ENCODE measurements around the gene EDC3. TPM values are rescaled to one million over a fixed set of nuclear protein-coding genes. Genes with fewer than 3 reads are reported as not detected.

EDC3 gene
- total and polyA plus RNA-seq, 2 experiments from 2014 or later = 13.8 to 26.5 TPM

DNA sequence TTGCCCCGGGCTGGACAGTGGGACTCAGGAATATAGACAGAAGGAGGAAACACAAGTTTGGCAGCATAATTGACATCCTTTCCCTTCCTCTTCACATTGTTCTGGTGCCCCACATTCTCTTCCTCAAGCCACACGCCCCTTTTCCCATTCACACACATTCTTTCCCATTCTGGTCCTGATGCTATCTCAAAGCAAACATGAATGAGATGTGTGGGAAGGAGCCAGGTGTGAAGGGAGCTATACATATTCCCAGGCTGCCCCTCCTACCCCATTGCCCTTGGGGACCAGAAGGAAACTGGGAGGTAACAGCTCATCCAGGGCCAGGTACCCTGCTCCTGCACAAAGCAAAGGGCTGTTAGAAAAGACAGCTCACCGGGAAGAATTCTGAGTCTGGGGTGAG is 103.6 kb downstream of the EDC3 start:
- no peak for DNase-seq (ENCODE audit: low spot score)
- Histone ChIP-seq H3K27ac (ENCODE audit: low read depth) (no peak overlapping the region), H3K79me2 (replicated peaks; ENCODE audit: insufficient read depth) (no peaks in the 10 kb centered on the region), H3K27me3 (ENCODE audit: insufficient read depth) (no peaks in the 10 kb centered on the region), H4K20me1 (replicated peaks; ENCODE audit: insufficient read depth) (peaks cover 22% of the 10 kb centered on the region), H3K4me3 (no peak overlapping the region), H2AFZ (no peak overlapping the region), H3F3A (replicated peaks; ENCODE audit: low read depth) (peaks cover 24% of the 10 kb centered on the region), H3K36me3 (ENCODE audit: insufficient read depth) (peaks cover 26% of the 10 kb centered on the region), H3K4me1 (ENCODE audit: insufficient read depth) (peaks cover 16% of the 10 kb centered on the region), H3K9me2 (ENCODE audit: insufficient read depth) (no peaks in the 10 kb centered on the region), H3K4me2 (no peak overlapping the region)
- Mint-ChIP-seq H3K4me3 (no peak overlapping the region), H3K36me3 (ENCODE audit: low read depth) (peaks cover 72% of the 10 kb centered on the region), H3K27me3 (ENCODE audit: insufficient read depth, low read depth, poor library complexity) (peaks cover 3% of the 10 kb centered on the region), H3K4me1 (peaks cover 18% of the 10 kb centered on the region), H3K27ac (no peak overlapping the region), H3K9me3 (no peaks in the 10 kb centered on the region)
- ATAC-seq = no peak
- no peak for TF ChIP-seq POLR2AphosphoS5 (IDR thresholded peaks at IDR 0.05; ENCODE audit: low read depth)
- TF ChIP-seq, protein P1, sequence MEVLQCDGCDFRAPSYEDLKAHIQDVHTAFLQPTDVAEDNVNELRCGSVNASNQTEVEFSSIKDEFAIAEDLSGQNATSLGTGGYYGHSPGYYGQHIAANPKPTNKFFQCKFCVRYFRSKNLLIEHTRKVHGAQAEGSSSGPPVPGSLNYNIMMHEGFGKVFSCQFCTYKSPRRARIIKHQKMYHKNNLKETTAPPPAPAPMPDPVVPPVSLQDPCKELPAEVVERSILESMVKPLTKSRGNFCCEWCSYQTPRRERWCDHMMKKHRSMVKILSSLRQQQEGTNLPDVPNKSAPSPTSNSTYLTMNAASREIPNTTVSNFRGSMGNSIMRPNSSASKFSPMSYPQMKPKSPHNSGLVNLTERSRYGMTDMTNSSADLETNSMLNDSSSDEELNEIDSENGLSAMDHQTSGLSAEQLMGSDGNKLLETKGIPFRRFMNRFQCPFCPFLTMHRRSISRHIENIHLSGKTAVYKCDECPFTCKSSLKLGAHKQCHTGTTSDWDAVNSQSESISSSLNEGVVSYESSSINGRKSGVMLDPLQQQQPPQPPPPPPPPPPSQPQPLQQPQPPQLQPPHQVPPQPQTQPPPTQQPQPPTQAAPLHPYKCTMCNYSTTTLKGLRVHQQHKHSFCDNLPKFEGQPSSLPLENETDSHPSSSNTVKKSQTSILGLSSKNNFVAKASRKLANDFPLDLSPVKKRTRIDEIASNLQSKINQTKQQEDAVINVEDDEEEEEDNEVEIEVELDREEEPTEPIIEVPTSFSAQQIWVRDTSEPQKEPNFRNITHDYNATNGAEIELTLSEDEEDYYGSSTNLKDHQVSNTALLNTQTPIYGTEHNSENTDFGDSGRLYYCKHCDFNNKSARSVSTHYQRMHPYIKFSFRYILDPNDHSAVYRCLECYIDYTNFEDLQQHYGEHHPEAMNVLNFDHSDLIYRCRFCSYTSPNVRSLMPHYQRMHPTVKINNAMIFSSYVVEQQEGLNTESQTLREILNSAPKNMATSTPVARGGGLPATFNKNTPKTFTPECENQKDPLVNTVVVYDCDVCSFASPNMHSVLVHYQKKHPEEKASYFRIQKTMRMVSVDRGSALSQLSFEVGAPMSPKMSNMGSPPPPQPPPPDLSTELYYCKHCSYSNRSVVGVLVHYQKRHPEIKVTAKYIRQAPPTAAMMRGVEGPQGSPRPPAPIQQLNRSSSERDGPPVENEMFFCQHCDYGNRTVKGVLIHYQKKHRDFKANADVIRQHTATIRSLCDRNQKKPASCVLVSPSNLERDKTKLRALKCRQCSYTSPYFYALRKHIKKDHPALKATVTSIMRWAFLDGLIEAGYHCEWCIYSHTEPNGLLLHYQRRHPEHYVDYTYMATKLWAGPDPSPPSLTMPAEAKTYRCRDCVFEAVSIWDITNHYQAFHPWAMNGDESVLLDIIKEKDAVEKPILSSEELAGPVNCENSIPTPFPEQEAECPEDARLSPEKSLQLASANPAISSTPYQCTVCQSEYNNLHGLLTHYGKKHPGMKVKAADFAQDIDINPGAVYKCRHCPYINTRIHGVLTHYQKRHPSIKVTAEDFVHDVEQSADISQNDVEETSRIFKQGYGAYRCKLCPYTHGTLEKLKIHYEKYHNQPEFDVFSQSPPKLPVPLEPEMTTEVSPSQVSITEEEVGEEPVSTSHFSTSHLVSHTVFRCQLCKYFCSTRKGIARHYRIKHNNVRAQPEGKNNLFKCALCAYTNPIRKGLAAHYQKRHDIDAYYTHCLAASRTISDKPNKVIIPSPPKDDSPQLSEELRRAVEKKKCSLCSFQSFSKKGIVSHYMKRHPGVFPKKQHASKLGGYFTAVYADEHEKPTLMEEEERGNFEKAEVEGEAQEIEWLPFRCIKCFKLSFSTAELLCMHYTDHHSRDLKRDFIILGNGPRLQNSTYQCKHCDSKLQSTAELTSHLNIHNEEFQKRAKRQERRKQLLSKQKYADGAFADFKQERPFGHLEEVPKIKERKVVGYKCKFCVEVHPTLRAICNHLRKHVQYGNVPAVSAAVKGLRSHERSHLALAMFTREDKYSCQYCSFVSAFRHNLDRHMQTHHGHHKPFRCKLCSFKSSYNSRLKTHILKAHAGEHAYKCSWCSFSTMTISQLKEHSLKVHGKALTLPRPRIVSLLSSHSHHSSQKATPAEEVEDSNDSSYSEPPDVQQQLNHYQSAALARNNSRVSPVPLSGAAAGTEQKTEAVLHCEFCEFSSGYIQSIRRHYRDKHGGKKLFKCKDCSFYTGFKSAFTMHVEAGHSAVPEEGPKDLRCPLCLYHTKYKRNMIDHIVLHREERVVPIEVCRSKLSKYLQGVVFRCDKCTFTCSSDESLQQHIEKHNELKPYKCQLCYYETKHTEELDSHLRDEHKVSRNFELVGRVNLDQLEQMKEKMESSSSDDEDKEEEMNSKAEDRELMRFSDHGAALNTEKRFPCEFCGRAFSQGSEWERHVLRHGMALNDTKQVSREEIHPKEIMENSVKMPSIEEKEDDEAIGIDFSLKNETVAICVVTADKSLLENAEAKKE (CRISPR knock-in tag; IDR thresholded peaks at IDR 0.05) = no peak
- no peak for TF ChIP-seq NANOG (IDR thresholded peaks at IDR 0.05; ENCODE audit: borderline replicate concordance)

DNA sequence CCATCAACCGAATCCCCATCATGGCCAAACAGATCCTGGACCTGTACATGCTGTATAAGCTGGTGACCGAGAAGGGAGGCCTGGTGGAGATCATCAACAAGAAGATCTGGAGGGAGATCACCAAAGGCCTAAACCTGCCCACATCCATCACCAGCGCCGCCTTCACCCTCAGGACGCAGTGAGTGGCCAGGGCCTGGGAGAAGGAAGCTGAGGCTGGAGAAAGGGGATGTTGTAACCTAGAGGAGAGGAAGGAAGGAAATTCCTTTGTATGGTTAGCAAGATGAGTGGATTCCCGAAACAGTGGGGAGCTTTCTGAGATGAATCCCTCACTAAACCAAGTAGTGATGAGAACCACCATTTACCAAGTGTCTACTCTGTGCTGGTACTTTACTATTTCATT is 106.0 kb downstream of the EDC3 start:
- Mint-ChIP-seq H3K4me3 (no peak overlapping the region; the same call in 2 of the 3 replicates), H3K27ac (peak overlapping the region; percentile 84), H3K9me3 (no peaks in the 10 kb centered on the region), H3K4me1 (peaks cover 24% of the 10 kb centered on the region), H3K27me3 (ENCODE audit: insufficient read depth, low read depth, poor library complexity) (peaks cover 3% of the 10 kb centered on the region), H3K36me3 (ENCODE audit: low read depth) (peaks cover 75% of the 10 kb centered on the region)
- DNase-seq (ENCODE audit: low spot score) (no peak), ATAC-seq (no peak)
- Histone ChIP-seq H3K4me3 (no peak overlapping the region), H3K4me2 (no peak overlapping the region), H3K27me3 (ENCODE audit: insufficient read depth) (no peaks in the 10 kb centered on the region), H4K20me1 (replicated peaks; ENCODE audit: insufficient read depth) (peaks cover 30% of the 10 kb centered on the region), H3K36me3 (ENCODE audit: insufficient read depth) (peaks cover 26% of the 10 kb centered on the region), H3K9me2 (ENCODE audit: insufficient read depth) (no peaks in the 10 kb centered on the region), H3F3A (replicated peaks; ENCODE audit: low read depth) (peaks cover 24% of the 10 kb centered on the region), H2AFZ (no peak overlapping the region), H3K79me2 (replicated peaks; ENCODE audit: insufficient read depth) (peaks cover 6% of the 10 kb centered on the region), H3K27ac (ENCODE audit: low read depth) (peak overlapping the region; percentile 87), H3K4me1 (ENCODE audit: insufficient read depth) (peaks cover 16% of the 10 kb centered on the region)
- TF ChIP-seq STAT1 (IDR thresholded peaks at IDR 0.05; ENCODE audit: unreplicated experiment) (no peak), JUNB (IDR thresholded peaks at IDR 0.05; ENCODE audit: unreplicated experiment) (no peak), ZNF114 (CRISPR knock-in tag; IDR thresholded peaks at IDR 0.05) (no peak), POLR2AphosphoS5 (IDR thresholded peaks at IDR 0.05; ENCODE audit: low read depth) (no peak), ZNF331 (CRISPR knock-in tag; IDR thresholded peaks at IDR 0.05; ENCODE audit: low read depth) (no peak), CREB1 (CRISPR knock-in tag; IDR thresholded peaks at IDR 0.05; ENCODE audit: low read depth) (no peak), NANOG (IDR thresholded peaks at IDR 0.05; ENCODE audit: borderline replicate concordance) (no peak)
- TF ChIP-seq, protein P2, sequence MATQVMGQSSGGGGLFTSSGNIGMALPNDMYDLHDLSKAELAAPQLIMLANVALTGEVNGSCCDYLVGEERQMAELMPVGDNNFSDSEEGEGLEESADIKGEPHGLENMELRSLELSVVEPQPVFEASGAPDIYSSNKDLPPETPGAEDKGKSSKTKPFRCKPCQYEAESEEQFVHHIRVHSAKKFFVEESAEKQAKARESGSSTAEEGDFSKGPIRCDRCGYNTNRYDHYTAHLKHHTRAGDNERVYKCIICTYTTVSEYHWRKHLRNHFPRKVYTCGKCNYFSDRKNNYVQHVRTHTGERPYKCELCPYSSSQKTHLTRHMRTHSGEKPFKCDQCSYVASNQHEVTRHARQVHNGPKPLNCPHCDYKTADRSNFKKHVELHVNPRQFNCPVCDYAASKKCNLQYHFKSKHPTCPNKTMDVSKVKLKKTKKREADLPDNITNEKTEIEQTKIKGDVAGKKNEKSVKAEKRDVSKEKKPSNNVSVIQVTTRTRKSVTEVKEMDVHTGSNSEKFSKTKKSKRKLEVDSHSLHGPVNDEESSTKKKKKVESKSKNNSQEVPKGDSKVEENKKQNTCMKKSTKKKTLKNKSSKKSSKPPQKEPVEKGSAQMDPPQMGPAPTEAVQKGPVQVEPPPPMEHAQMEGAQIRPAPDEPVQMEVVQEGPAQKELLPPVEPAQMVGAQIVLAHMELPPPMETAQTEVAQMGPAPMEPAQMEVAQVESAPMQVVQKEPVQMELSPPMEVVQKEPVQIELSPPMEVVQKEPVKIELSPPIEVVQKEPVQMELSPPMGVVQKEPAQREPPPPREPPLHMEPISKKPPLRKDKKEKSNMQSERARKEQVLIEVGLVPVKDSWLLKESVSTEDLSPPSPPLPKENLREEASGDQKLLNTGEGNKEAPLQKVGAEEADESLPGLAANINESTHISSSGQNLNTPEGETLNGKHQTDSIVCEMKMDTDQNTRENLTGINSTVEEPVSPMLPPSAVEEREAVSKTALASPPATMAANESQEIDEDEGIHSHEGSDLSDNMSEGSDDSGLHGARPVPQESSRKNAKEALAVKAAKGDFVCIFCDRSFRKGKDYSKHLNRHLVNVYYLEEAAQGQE (IDR thresholded peaks at IDR 0.05; ENCODE audit: unreplicated experiment) = no peak

Data from GM23338 (cell line).